Fibroblast of mammary gland (primary cell): ENCODE results near the gene BRWD1.
A peak's percentile ranks its signal among the peaks of the same experiment; 100 is the strongest.

Experiments used
- DNase-seq: peaks from one replicate; pipeline ENCODE4 v3.0.0-alpha.2; 2010; ENCODE audit warnings: low read depth
- H3K4me3 ChIP-seq: 2 replicates; pipeline ENCODE4 v1.5.1; 2011; ENCODE audit warnings: low read depth, mild to moderate bottlenecking, low read length, moderate library complexity; ENCODE audit not compliant: control insufficient read depth
- CTCF ChIP-seq: conservative IDR thresholded peaks from 2 replicates; pipeline ENCODE4 v1.5.1; 2011; ENCODE audit warnings: low read depth, low read length, inconsistent platforms; ENCODE audit not compliant: control insufficient read depth, insufficient read depth

The BRWD1 gene

GRCh38 chr21:39332175-39332574 lies 18.7 kb upstream of the BRWD1 start:
- no peak overlapping the region for H3K4me3 ChIP-seq
- no peak for DNase-seq
- no peak for TF ChIP-seq CTCF

GRCh38 chr21:39330001-39330400 lies 16.6 kb upstream of the BRWD1 start:
- no peak for DNase-seq
- H3K4me3 ChIP-seq, result no peak overlapping the region
- no peak for TF ChIP-seq CTCF

- H3K4me3 ChIP-seq, result no peak overlapping the region
- TF ChIP-seq CTCF, result no peak
- no peak for DNase-seq
Measured at GRCh38 chr21:39327727-39328126, 14.3 kb upstream of the BRWD1 start.

GRCh38 chr21:39326607-39327307 lies 13.3 kb upstream of the BRWD1 start:
- no peak for DNase-seq
- TF ChIP-seq CTCF, result no peak
- no peak overlapping the region for H3K4me3 ChIP-seq

- DNase-seq, result no peak
- TF ChIP-seq CTCF, result no peak
- H3K4me3 ChIP-seq, result no peak overlapping the region
Measured at GRCh38 chr21:39325458-39325857, 12.0 kb upstream of the BRWD1 start.

- H3K4me3 ChIP-seq, result no peak overlapping the region
- no peak for DNase-seq
- no peak for TF ChIP-seq CTCF
Measured at GRCh38 chr21:39321424-39321823, 8.0 kb upstream of the BRWD1 start.

GRCh38 chr21:39319814-39320332 lies 6.4 kb upstream of the BRWD1 start:
- DNase-seq, result peak; percentile 39
- no peak for TF ChIP-seq CTCF

More at GRCh38 chr21:39319814-39320332, 6.4 kb upstream of the BRWD1 start:
- H3K4me3 ChIP-seq, result no peak overlapping the region
